NCI-H82 treated with DMSO at 0.1 percent for 48 hours (cell line): Measurements from ENCODE around the gene CAMK2B.

ENCODE experiments used
- DNase-seq: peaks from one replicate; lab custom pipeline; 2025; ENCODE audit not compliant: unreplicated experiment; lab: John Stamatoyannopoulos, UW

The CAMK2B gene

GRCh38 chr7:44330331-44330730 lies 4.9 kb upstream of the CAMK2B start:
- DNase-seq, result no peak

GRCh38 chr7:44329888-44330287 lies 4.5 kb upstream of the CAMK2B start:
- no peak for DNase-seq

- no peak for DNase-seq
These were observed 3.7 kb upstream of the CAMK2B start for GRCh38 chr7:44329081-44329480.

- no peak for DNase-seq
These were observed 2.6 kb upstream of the CAMK2B start for GRCh38 chr7:44327981-44328380.

GRCh38 chr7:44326261-44327125 lies 1.1 kb upstream of the CAMK2B start:
- no peak for DNase-seq

- no peak for DNase-seq
These were observed 432 bp upstream of the CAMK2B start for GRCh38 chr7:44325811-44326241.

GRCh38 chr7:44324481-44325200 lies 753 bp downstream of the CAMK2B start:
- DNase-seq, result no peak

- DNase-seq, result no peak
These were observed 1.3 kb downstream of the CAMK2B start for GRCh38 chr7:44324204-44324480.

- no peak for DNase-seq
These were observed 1.8 kb downstream of the CAMK2B start for GRCh38 chr7:44323381-44324203.

GRCh38 chr7:44322631-44323363 lies 2.6 kb downstream of the CAMK2B start:
- no peak for DNase-seq

GRCh38 chr7:44321796-44322195 lies 3.6 kb downstream of the CAMK2B start:
- no peak for DNase-seq

GRCh38 chr7:44320794-44321371 lies 4.5 kb downstream of the CAMK2B start:
- no peak for DNase-seq

- no peak for DNase-seq
These were observed 5.3 kb downstream of the CAMK2B start for GRCh38 chr7:44320141-44320540.

GRCh38 chr7:44318332-44318731 lies 7.1 kb downstream of the CAMK2B start:
- no peak for DNase-seq

- no peak for DNase-seq
These were observed 10.0 kb downstream of the CAMK2B start for GRCh38 chr7:44315301-44315903.

- DNase-seq, result no peak
These were observed 11.8 kb downstream of the CAMK2B start for GRCh38 chr7:44313621-44314031.

GRCh38 chr7:44313016-44313415 lies 12.4 kb downstream of the CAMK2B start:
- no peak for DNase-seq

- DNase-seq, result no peak
These were observed 13.6 kb downstream of the CAMK2B start for GRCh38 chr7:44311561-44312495.

GRCh38 chr7:44310221-44310848 lies 15.1 kb downstream of the CAMK2B start:
- DNase-seq, result no peak
